GM12873 (cell line): ENCODE measurements around the gene ARHGEF37.

Experiments used
- TF ChIP-seq, protein P1 (sequence below): IDR thresholded peaks from 2 replicates; pipeline ENCODE4 v1.5.1; 2012; ENCODE audit warnings: low read depth, mild to moderate bottlenecking, moderate library complexity, low read length, control low read depth; ENCODE audit not compliant: insufficient read depth; ENCODE audit errors: missing control alignments

ARHGEF37 gene

DNA sequence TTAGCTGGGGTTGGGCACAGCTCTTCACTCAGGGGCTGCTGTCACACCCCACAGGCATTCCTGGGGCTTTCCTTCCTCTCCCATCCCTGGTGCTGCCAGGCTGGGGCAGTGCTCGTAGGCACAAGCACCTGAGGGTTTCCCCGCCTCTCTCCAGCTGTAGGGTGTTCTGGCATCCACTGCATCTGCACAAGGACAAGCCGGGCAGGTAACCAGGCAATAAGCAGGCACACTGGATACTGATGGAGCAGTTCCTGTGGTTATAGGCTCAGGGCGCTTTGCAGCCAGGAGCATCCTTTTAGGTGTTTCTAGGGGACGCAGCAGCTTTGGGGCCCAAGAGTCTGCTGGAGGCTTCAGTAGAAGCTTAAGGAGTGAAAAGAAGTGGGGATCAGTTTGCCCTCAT lies 56.8 kb downstream of the ARHGEF37 start:
- TF ChIP-seq, protein P1, sequence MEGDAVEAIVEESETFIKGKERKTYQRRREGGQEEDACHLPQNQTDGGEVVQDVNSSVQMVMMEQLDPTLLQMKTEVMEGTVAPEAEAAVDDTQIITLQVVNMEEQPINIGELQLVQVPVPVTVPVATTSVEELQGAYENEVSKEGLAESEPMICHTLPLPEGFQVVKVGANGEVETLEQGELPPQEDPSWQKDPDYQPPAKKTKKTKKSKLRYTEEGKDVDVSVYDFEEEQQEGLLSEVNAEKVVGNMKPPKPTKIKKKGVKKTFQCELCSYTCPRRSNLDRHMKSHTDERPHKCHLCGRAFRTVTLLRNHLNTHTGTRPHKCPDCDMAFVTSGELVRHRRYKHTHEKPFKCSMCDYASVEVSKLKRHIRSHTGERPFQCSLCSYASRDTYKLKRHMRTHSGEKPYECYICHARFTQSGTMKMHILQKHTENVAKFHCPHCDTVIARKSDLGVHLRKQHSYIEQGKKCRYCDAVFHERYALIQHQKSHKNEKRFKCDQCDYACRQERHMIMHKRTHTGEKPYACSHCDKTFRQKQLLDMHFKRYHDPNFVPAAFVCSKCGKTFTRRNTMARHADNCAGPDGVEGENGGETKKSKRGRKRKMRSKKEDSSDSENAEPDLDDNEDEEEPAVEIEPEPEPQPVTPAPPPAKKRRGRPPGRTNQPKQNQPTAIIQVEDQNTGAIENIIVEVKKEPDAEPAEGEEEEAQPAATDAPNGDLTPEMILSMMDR = no peak

DNA sequence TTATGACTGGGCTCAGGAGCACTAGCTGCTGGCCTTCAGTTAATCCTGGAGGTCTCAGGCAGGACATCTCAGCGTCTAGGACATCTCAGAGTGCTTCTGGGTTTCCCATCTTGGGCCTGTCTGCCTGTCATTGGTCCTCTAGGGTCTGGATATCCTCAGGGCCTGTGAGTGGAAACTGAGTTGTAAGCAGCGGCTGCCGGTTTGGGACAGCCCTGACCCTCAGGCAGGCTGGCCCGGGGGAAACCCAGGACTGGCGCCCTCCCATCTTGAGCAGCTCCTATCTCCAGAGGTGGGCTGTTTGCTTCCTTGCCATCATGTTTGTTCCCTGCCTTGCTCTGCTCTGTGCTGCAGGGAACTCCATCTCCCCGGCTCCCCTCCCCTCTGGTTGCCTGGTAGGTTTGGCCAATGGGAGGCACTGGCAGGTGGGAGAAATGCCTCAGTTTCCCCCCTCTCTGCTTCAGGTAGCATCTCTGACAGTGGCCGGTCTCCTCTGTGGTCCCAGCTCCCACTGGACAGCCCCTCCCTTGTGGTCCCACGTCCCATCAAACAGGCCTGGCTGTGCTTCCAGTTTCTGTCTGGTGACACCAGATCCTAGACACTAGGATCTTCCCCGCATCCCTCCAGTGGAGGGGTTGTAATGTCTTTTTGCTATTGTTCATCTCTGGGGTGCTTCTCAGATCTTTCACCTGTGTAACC lies 57.4 kb downstream of the ARHGEF37 start:
- TF ChIP-seq, protein P1 = no peak

DNA sequence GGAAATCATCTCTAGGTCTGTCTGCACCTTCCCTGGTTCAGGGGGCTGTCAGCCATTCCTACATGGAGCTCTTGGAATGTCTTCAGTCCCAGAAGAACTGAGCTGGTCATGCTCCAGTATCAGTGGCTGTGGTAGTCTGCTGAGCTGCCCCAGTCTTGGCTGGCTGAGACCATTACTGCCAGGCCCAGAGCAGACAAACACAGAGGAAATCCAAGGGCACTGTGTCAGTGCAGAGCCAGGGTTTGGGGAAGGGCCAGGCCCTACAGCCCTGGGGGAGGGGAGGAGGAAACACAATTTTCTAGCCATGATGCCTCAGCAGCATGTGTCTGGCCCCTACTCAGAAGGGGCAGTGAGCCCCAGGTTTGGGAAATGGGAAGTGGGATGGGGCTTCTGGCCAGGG lies 58.4 kb downstream of the ARHGEF37 start:
- TF ChIP-seq, protein P1 = no peak

DNA sequence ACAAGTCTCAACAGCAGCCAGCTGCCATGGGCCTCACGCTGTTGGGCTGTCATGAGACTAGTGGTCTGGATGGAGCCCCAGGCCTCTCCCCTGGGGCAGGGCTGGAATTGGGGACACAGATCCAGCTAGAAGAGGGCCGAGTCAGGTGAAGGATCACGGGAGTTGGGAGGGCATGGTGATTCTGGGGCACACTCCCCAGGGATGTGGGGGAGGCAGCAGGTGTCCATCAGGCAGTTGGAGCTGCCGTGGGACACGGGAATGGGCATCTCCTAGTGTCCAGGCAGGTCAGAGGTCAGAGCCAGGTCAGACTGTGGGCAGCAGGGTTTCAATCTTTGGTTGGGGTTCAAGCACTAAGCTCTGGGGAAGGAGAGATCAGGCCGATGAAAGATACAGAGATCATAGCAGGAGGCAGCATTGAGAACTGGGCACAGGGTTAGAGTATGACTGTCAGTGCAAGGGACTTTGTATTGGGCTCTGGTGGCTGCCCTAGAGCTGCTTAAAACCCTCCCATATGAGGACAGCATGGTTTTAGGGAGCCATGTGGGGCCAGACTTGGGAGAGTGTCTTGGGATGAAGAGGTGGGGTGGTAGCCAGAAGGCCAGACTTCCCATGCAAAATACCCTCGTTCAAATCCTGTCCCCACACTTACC lies 59.2 kb downstream of the ARHGEF37 start:
- TF ChIP-seq, protein P1 = no peak

DNA sequence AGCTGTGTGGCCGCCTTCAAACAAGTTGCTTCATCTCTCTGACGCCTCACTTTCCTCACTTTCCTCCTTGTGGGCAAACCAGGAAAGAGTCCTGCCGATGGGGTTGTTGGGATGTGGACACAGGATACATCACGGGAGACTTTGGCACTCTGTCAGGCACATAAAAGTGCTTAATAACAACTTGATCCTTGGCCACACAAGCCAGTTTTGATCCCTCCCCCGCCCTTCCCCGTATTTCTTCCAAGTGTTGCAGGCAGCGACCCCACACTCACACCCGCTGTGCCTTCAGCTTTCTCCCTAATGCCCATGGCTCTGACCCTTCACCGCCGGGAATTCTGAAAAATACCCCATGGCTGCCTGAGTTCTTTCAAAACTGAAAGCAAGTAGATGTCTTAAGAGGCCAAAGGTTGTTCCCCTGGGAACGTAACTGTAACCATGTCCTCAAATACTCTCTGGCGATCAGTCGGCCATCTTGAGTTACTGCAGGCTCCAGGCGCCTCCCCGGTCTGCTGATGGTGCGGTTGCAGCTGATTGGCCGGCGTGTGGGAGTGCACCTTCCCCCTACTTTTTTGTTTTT lies 59.8 kb downstream of the ARHGEF37 start:
- TF ChIP-seq, protein P1 = no peak

DNA sequence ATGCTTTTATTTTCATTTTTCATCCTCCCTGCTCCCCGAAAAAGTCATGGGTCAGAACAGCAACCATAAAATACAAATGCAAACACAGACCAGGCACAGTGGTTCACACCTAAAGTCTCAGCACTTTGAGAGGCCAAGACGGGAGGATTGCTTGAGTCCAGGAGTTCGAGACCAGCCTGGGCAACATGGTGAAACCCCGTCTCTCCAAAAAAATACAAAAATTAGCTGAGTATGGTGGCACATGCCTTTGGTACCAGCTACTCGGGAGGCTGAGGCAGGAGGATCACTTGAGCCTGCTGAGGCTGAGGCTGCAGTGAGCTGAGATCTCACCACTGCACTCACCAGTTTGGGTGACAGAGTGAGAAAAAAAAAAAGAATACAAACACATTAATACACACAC lies 60.3 kb downstream of the ARHGEF37 start:
- TF ChIP-seq, protein P1 = no peak

DNA sequence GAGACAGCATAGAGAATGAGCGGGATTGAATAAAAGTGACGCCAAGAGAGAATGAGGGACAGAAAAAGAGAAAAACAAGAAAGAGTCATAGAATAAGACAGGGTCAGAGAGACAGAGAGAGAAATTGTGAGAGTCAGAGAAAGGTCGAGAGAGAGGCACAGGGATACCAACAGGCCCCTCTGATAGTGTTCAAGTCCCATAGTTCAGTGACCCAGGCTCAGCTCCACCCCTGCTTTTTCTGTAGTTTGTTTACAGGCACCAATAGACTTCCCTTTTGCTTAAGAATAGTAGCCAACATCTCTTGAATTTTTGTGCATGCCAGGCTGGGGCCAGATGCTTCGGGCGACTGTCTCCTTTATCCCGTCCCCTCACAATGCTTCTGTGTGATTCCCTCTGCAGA lies 62.5 kb downstream of the ARHGEF37 start:
- TF ChIP-seq, protein P1 = no peak
